ENCODE results near the gene STT3B.

The STT3B gene

GRCh38 chr3:31652296-31652695, 119.6 kb downstream of the STT3B start:
- DNase-seq (ENCODE audit: low read depth in 2 of 2) = no peak

- DNase-seq (ENCODE audit: low read depth in 2 of 2) = no peak
These were observed 120.7 kb downstream of the STT3B start for GRCh38 chr3:31653464-31653863.

- DNase-seq (ENCODE audit: low read depth in 2 of 2) = no peak
These were observed 122.3 kb downstream of the STT3B start for GRCh38 chr3:31654998-31655397.

- no peak for DNase-seq (ENCODE audit: low read depth in 2 of 2)
These were observed 126.5 kb downstream of the STT3B start for GRCh38 chr3:31659246-31659645.

- no peak for DNase-seq (ENCODE audit: low read depth in 2 of 2)
These were observed 128.6 kb downstream of the STT3B start for GRCh38 chr3:31661286-31661685.

- DNase-seq (ENCODE audit: low read depth in 2 of 2) = no peak
These were observed 129.4 kb downstream of the STT3B start for GRCh38 chr3:31661993-31662670.

GRCh38 chr3:31664031-31664430, 131.3 kb downstream of the STT3B start:
- no peak for DNase-seq (ENCODE audit: low read depth in 2 of 2)

GRCh38 chr3:31667582-31667981, 134.9 kb downstream of the STT3B start:
- no peak for DNase-seq (ENCODE audit: low read depth in 2 of 2)

- DNase-seq (ENCODE audit: low read depth in 2 of 2) = no peak
These were observed 135.5 kb downstream of the STT3B start for GRCh38 chr3:31668242-31668641.

- no peak for DNase-seq (ENCODE audit: low read depth in 2 of 2)
These were observed 137.4 kb downstream of the STT3B start for GRCh38 chr3:31670136-31670535.

- no peak for DNase-seq (ENCODE audit: low read depth in 2 of 2)
These were observed 138.0 kb downstream of the STT3B start for GRCh38 chr3:31670722-31671121.

GRCh38 chr3:31671451-31671850, 138.7 kb downstream of the STT3B start:
- no peak for DNase-seq (ENCODE audit: low read depth in 2 of 2)

- DNase-seq (ENCODE audit: low read depth in 2 of 2) = no peak
These were observed 139.3 kb downstream of the STT3B start for GRCh38 chr3:31671976-31672375.

- DNase-seq (ENCODE audit: low read depth in 2 of 2) = no peak
These were observed 141.2 kb downstream of the STT3B start for GRCh38 chr3:31673950-31674349.

GRCh38 chr3:31676556-31676955, 143.8 kb downstream of the STT3B start:
- DNase-seq (ENCODE audit: low read depth in 2 of 2) = no peak

GRCh38 chr3:31680072-31680870, 147.5 kb downstream of the STT3B start:
- no peak for DNase-seq (ENCODE audit: low read depth in 2 of 2)
